Measurements from ENCODE around the gene SLC2A13.
"Not testable (repeated sequence)": the region's sequence is repeated elsewhere in the genome, so short reads cannot be mapped to it uniquely, and the experiment has no call there.

The SLC2A13 gene

GRCh38 chr12:40063414-40063813, 42.5 kb downstream of the SLC2A13 start:
- no peak for TF ChIP-seq POLR2A (IDR thresholded peaks at IDR 0.05; ENCODE audit: low read depth, low read length)
- TF ChIP-seq TAF1 (IDR thresholded peaks at IDR 0.05; ENCODE audit: borderline replicate concordance, low read depth, low read length): no peak
- no peak for TF ChIP-seq POLR2AphosphoS5 (IDR thresholded peaks at IDR 0.05; ENCODE audit: low read depth, low read length)
- no peak for FAIRE-seq

GRCh38 chr12:40058721-40059190, 47.1 kb downstream of the SLC2A13 start:
- FAIRE-seq: no peak
- no peak for DNase-seq (ENCODE audit: insufficient read length)
- TF ChIP-seq POLR2A (IDR thresholded peaks at IDR 0.05; ENCODE audit: low read depth, low read length) (no peak), TAF1 (IDR thresholded peaks at IDR 0.05; ENCODE audit: borderline replicate concordance, low read depth, low read length) (no peak), POLR2AphosphoS5 (IDR thresholded peaks at IDR 0.05; ENCODE audit: low read depth, low read length) (no peak)

More at GRCh38 chr12:40063414-40063813, 42.5 kb downstream of the SLC2A13 start:
- DNase-seq (ENCODE audit: insufficient read length): no peak

- FAIRE-seq: peak; percentile 54
- TF ChIP-seq TAF1 (IDR thresholded peaks at IDR 0.05; ENCODE audit: borderline replicate concordance, low read depth, low read length) (no peak), POLR2A (IDR thresholded peaks at IDR 0.05; ENCODE audit: low read depth, low read length) (no peak), POLR2AphosphoS5 (IDR thresholded peaks at IDR 0.05; ENCODE audit: low read depth, low read length) (no peak)
- DNase-seq (ENCODE audit: insufficient read length): no peak
These were observed 49.5 kb downstream of the SLC2A13 start for GRCh38 chr12:40056373-40056772.

GRCh38 chr12:40055776-40056175, 50.1 kb downstream of the SLC2A13 start:
- no peak for FAIRE-seq

GRCh38 chr12:40055228-40055579, 50.7 kb downstream of the SLC2A13 start:
- FAIRE-seq (no peak), DNase-seq (ENCODE audit: insufficient read length) (no peak)
- TF ChIP-seq POLR2A (IDR thresholded peaks at IDR 0.05; ENCODE audit: low read depth, low read length) (no peak), TAF1 (IDR thresholded peaks at IDR 0.05; ENCODE audit: borderline replicate concordance, low read depth, low read length) (no peak), POLR2AphosphoS5 (IDR thresholded peaks at IDR 0.05; ENCODE audit: low read depth, low read length) (no peak)

More at GRCh38 chr12:40055776-40056175, 50.1 kb downstream of the SLC2A13 start:
- no peak for DNase-seq (ENCODE audit: insufficient read length)
- no peak for TF ChIP-seq TAF1 (IDR thresholded peaks at IDR 0.05; ENCODE audit: borderline replicate concordance, low read depth, low read length)
- TF ChIP-seq POLR2AphosphoS5 (IDR thresholded peaks at IDR 0.05; ENCODE audit: low read depth, low read length): no peak
- TF ChIP-seq POLR2A (IDR thresholded peaks at IDR 0.05; ENCODE audit: low read depth, low read length): no peak

- FAIRE-seq: no peak
- TF ChIP-seq TAF1 (IDR thresholded peaks at IDR 0.05; ENCODE audit: borderline replicate concordance, low read depth, low read length): no peak
- TF ChIP-seq POLR2A (IDR thresholded peaks at IDR 0.05; ENCODE audit: low read depth, low read length): no peak
- TF ChIP-seq POLR2AphosphoS5 (IDR thresholded peaks at IDR 0.05; ENCODE audit: low read depth, low read length): no peak
- DNase-seq (ENCODE audit: insufficient read length): no peak
These were observed 51.2 kb downstream of the SLC2A13 start for GRCh38 chr12:40054555-40055227.

GRCh38 chr12:40049268-40049667, 56.6 kb downstream of the SLC2A13 start:
- FAIRE-seq (no peak), DNase-seq (ENCODE audit: insufficient read length) (no peak)
- no peak for TF ChIP-seq TAF1 (IDR thresholded peaks at IDR 0.05; ENCODE audit: borderline replicate concordance, low read depth, low read length)
- TF ChIP-seq POLR2AphosphoS5 (IDR thresholded peaks at IDR 0.05; ENCODE audit: low read depth, low read length): no peak
- no peak for TF ChIP-seq POLR2A (IDR thresholded peaks at IDR 0.05; ENCODE audit: low read depth, low read length)

GRCh38 chr12:40047002-40047401, 58.9 kb downstream of the SLC2A13 start:
- FAIRE-seq; DNase-seq (ENCODE audit: insufficient read length): not testable (repeated sequence)

- FAIRE-seq (no peak), DNase-seq (ENCODE audit: insufficient read length) (no peak)
- TF ChIP-seq POLR2AphosphoS5 (IDR thresholded peaks at IDR 0.05; ENCODE audit: low read depth, low read length) (no peak), TAF1 (IDR thresholded peaks at IDR 0.05; ENCODE audit: borderline replicate concordance, low read depth, low read length) (no peak), POLR2A (IDR thresholded peaks at IDR 0.05; ENCODE audit: low read depth, low read length) (no peak)
These were observed 60.2 kb downstream of the SLC2A13 start for GRCh38 chr12:40045656-40046055.

- no peak for FAIRE-seq
- TF ChIP-seq TAF1 (IDR thresholded peaks at IDR 0.05; ENCODE audit: borderline replicate concordance, low read depth, low read length) (no peak), POLR2A (IDR thresholded peaks at IDR 0.05; ENCODE audit: low read depth, low read length) (no peak), POLR2AphosphoS5 (IDR thresholded peaks at IDR 0.05; ENCODE audit: low read depth, low read length) (no peak)
- no peak for DNase-seq (ENCODE audit: insufficient read length)
These were observed 61.5 kb downstream of the SLC2A13 start for GRCh38 chr12:40044396-40044795.

GRCh38 chr12:40039598-40039997, 66.3 kb downstream of the SLC2A13 start:
- no peak for DNase-seq (ENCODE audit: insufficient read length)
- TF ChIP-seq TAF1 (IDR thresholded peaks at IDR 0.05; ENCODE audit: borderline replicate concordance, low read depth, low read length): no peak
- FAIRE-seq: no peak

GRCh38 chr12:40038619-40039018, 67.3 kb downstream of the SLC2A13 start:
- FAIRE-seq (no peak), DNase-seq (ENCODE audit: insufficient read length) (no peak)
- TF ChIP-seq POLR2A (IDR thresholded peaks at IDR 0.05; ENCODE audit: low read depth, low read length) (no peak), TAF1 (IDR thresholded peaks at IDR 0.05; ENCODE audit: borderline replicate concordance, low read depth, low read length) (no peak), POLR2AphosphoS5 (IDR thresholded peaks at IDR 0.05; ENCODE audit: low read depth, low read length) (no peak)
